ENCODE results near the gene FNBP1L.

Gene FNBP1L

DNA sequence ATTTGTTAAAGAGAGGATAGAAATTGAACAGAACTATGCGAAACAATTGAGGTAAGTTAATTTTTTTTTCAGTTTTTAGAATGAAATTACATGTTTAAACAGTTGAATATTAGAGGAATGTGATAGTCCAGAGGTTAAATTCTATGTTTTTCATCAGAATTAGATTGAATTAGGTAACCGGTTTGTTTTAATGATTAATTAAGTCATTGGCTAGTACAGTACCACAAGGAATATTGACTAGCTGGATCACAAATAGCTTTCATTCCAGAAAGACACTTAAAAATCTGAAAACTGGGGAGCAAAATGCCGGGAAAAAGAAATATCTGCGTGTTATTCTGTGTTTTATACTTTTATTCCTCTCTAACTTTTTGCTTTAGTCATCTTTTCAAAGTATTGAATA, 51.6 kb downstream of the FNBP1L start:
- H3K27ac ChIP-seq (ENCODE audit: low read depth, low read length) = no peak overlapping the region
- no peak overlapping the region for H3K9ac ChIP-seq (ENCODE audit: low read depth in 1 of 2, low read length in 2 of 2)
- H3K9me3 ChIP-seq (ENCODE audit: control insufficient read depth in 1 of 2, low read length in 2 of 2) = no peaks in the 10 kb centered on the region
- no peaks in the 10 kb centered on the region for H3K4me1 ChIP-seq (ENCODE audit: control insufficient read depth in 1 of 2, insufficient read depth in 2 of 2, low read length in 2 of 2)
- H3K36me3 ChIP-seq (ENCODE audit: control insufficient read depth in 1 of 2, insufficient read depth in 2 of 2, low read length in 2 of 2) = peaks cover 0 to 7% of the 10 kb centered on the region in 2 donors
- no peaks in the 10 kb centered on the region for H3K27me3 ChIP-seq (ENCODE audit: control insufficient read depth in 1 of 2, insufficient read depth in 2 of 2, low read length in 2 of 2)
- no peak overlapping the region for H3K4me3 ChIP-seq (ENCODE audit: low read depth in 1 of 2, low read length in 2 of 2)

DNA sequence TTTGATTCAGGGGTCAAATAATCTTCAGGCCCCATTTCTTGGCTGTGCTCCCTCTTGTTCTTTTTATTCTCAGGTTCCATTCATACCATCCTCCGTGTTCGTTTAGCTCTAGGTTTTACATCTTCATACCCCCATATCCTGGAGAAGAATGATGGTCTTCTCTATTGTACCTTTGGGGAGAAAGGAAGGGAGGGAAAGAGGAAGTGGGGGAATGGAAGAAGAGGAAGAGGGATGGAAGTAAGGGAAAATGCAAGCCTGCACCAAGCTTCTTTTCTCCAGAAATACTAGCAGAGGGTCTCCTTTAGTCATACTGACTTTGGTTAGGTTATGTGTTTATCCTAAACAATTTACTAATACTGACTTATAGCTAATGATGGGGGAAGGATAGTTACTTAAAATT, 52.4 kb downstream of the FNBP1L start:
- Histone ChIP-seq H3K9ac (ENCODE audit: low read depth in 1 of 2, low read length in 2 of 2) (no peak overlapping the region), H3K4me1 (ENCODE audit: control insufficient read depth in 1 of 2, insufficient read depth in 2 of 2, low read length in 2 of 2) (no peaks in the 10 kb centered on the region), H3K27ac (ENCODE audit: low read depth, low read length) (no peak overlapping the region), H3K4me3 (ENCODE audit: low read depth in 1 of 2, low read length in 2 of 2) (no peak overlapping the region), H3K27me3 (ENCODE audit: control insufficient read depth in 1 of 2, insufficient read depth in 2 of 2, low read length in 2 of 2) (no peaks in the 10 kb centered on the region), H3K9me3 (ENCODE audit: control insufficient read depth in 1 of 2, low read length in 2 of 2) (no peaks in the 10 kb centered on the region), H3K36me3 (ENCODE audit: control insufficient read depth in 1 of 2, insufficient read depth in 2 of 2, low read length in 2 of 2) (peaks cover 0 to 7% of the 10 kb centered on the region in 2 donors)

DNA sequence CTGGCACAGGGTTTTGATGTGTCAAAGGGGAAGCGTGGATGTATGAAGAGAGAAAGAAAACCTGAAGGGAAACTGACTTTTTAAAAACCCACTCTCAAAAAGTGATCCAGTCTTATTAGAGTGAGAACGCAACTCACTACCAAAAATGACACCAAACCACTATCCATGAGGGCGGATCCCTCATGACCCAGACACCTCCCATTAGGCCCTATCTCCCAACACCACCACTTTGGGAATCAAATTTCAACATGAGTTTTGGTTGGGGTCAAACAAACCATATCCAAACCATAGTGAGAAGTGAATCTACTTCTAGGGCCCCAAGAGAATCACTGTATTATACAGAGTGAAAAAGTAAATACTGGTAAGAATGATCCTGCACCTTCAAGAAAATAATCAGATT, 53.5 kb downstream of the FNBP1L start:
- peaks cover 0 to 7% of the 10 kb centered on the region in 2 donors for H3K36me3 ChIP-seq (ENCODE audit: control insufficient read depth in 1 of 2, insufficient read depth in 2 of 2, low read length in 2 of 2)
- H3K4me3 ChIP-seq (ENCODE audit: low read depth in 1 of 2, low read length in 2 of 2) = no peak overlapping the region
- no peak overlapping the region for H3K9ac ChIP-seq (ENCODE audit: low read depth in 1 of 2, low read length in 2 of 2)
- H3K4me1 ChIP-seq (ENCODE audit: control insufficient read depth in 1 of 2, insufficient read depth in 2 of 2, low read length in 2 of 2) = no peaks in the 10 kb centered on the region
- no peak overlapping the region for H3K27ac ChIP-seq (ENCODE audit: low read depth, low read length)
- H3K27me3 ChIP-seq (ENCODE audit: control insufficient read depth in 1 of 2, insufficient read depth in 2 of 2, low read length in 2 of 2) = no peaks in the 10 kb centered on the region
- H3K9me3 ChIP-seq (ENCODE audit: control insufficient read depth in 1 of 2, low read length in 2 of 2) = no peaks in the 10 kb centered on the region

DNA sequence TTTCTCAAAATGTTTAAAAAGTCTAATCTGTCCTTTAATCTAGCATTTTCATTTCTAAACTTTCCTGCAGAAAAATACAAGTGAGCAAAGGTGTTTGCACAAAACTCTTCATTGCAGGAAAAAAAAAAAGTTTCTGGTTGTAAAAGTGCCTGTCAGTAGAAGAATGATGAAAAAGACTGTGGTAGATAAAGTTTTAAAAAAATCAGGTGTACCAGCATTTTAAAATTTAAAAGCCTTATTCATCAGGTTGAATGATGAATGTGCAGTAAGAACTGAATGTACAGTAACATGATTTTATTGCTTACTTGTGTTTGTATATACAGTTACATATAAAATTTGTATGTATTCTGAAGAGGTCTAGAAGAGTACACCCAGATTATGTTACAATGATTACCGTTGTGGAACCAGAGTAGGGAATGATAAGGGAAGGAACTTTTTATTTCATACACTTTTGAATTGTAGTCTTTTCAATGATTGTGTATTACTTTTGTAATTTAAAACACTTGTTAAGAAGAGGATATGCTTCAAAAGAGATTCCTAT, 54.0 kb downstream of the FNBP1L start:
- Histone ChIP-seq H3K27me3 (ENCODE audit: control insufficient read depth in 1 of 2, insufficient read depth in 2 of 2, low read length in 2 of 2) (no peaks in the 10 kb centered on the region), H3K27ac (ENCODE audit: low read depth, low read length) (no peak overlapping the region), H3K4me3 (ENCODE audit: low read depth in 1 of 2, low read length in 2 of 2) (no peak overlapping the region), H3K9ac (ENCODE audit: low read depth in 1 of 2, low read length in 2 of 2) (no peak overlapping the region), H3K36me3 (ENCODE audit: control insufficient read depth in 1 of 2, insufficient read depth in 2 of 2, low read length in 2 of 2) (peaks cover 0 to 7% of the 10 kb centered on the region in 2 donors), H3K4me1 (ENCODE audit: control insufficient read depth in 1 of 2, insufficient read depth in 2 of 2, low read length in 2 of 2) (no peaks in the 10 kb centered on the region), H3K9me3 (ENCODE audit: control insufficient read depth in 1 of 2, low read length in 2 of 2) (no peaks in the 10 kb centered on the region)

DNA sequence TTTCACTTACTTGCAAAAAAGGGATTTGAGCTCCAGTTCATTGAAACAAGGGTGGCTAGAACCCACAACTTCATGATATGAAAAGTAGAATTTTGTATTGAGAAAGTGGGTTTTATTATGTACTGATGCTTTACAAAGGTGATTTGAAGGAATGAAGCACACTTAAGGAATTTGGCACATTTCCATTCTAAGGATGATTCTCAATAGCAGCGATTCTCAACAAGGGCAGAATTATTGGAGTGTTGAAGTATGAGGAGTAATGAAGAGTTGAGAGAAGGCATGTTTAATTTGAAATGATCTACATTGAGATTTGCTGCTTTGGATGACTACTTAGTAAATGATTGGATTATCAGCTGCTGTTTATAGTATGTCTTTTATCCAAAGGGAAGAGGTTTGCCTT, 54.7 kb downstream of the FNBP1L start:
- Histone ChIP-seq H3K27me3 (ENCODE audit: control insufficient read depth in 1 of 2, insufficient read depth in 2 of 2, low read length in 2 of 2) (no peaks in the 10 kb centered on the region), H3K9ac (ENCODE audit: low read depth in 1 of 2, low read length in 2 of 2) (no peak overlapping the region), H3K27ac (ENCODE audit: low read depth, low read length) (no peak overlapping the region), H3K36me3 (ENCODE audit: control insufficient read depth in 1 of 2, insufficient read depth in 2 of 2, low read length in 2 of 2) (peaks cover 0 to 7% of the 10 kb centered on the region in 2 donors), H3K4me3 (ENCODE audit: low read depth in 1 of 2, low read length in 2 of 2) (no peak overlapping the region), H3K9me3 (ENCODE audit: control insufficient read depth in 1 of 2, low read length in 2 of 2) (no peaks in the 10 kb centered on the region), H3K4me1 (ENCODE audit: control insufficient read depth in 1 of 2, insufficient read depth in 2 of 2, low read length in 2 of 2) (no peaks in the 10 kb centered on the region)

DNA sequence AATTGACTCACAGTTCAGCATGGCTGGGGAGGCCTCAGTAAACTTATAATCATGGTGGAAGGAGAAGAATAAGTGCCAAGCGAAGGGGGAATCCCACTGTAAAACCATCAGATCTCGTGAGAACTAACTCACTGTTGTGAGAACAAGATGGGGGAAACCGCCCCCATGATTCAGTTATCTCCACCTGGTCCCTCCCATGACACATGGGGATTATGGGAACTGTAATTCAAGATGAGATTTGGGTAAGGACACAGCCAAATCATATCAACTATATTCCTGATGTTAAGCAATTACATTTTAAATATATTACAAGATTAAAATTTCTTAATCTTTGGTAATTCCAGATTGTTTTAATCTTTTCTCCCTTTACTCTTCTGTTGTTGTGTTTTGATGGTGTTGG, 55.2 kb downstream of the FNBP1L start:
- Histone ChIP-seq H3K4me1 (ENCODE audit: control insufficient read depth in 1 of 2, insufficient read depth in 2 of 2, low read length in 2 of 2) (no peaks in the 10 kb centered on the region), H3K27me3 (ENCODE audit: control insufficient read depth in 1 of 2, insufficient read depth in 2 of 2, low read length in 2 of 2) (no peaks in the 10 kb centered on the region), H3K4me3 (ENCODE audit: low read depth in 1 of 2, low read length in 2 of 2) (no peak overlapping the region), H3K27ac (ENCODE audit: low read depth, low read length) (no peak overlapping the region), H3K9me3 (ENCODE audit: control insufficient read depth in 1 of 2, low read length in 2 of 2) (no peaks in the 10 kb centered on the region), H3K9ac (ENCODE audit: low read depth in 1 of 2, low read length in 2 of 2) (no peak overlapping the region), H3K36me3 (ENCODE audit: control insufficient read depth in 1 of 2, insufficient read depth in 2 of 2, low read length in 2 of 2) (peaks cover 0 to 7% of the 10 kb centered on the region in 2 donors)

DNA sequence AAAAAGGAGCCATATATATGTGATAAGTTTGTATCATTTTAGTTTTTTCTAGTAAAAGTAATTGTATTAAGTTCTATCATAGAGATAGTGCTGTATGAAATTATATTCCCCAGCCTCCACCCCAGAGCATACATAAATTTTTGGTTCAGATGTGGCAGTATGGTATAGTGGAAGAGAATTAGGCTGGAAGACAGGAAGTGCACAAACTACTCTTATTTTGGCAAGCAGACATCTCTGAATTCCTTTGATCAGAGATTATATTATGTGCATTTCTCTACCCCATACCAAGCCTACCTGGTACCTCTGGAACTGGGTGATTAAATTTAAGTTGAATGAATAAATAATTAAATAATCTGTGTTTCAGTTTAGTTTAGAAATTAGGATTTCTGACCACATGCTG, 55.9 kb downstream of the FNBP1L start:
- no peak overlapping the region for H3K4me3 ChIP-seq (ENCODE audit: low read depth in 1 of 2, low read length in 2 of 2)
- no peaks in the 10 kb centered on the region for H3K9me3 ChIP-seq (ENCODE audit: control insufficient read depth in 1 of 2, low read length in 2 of 2)
- H3K27me3 ChIP-seq (ENCODE audit: control insufficient read depth in 1 of 2, insufficient read depth in 2 of 2, low read length in 2 of 2) = no peaks in the 10 kb centered on the region
- H3K9ac ChIP-seq (ENCODE audit: low read depth in 1 of 2, low read length in 2 of 2) = no peak overlapping the region
- H3K4me1 ChIP-seq (ENCODE audit: control insufficient read depth in 1 of 2, insufficient read depth in 2 of 2, low read length in 2 of 2) = no peaks in the 10 kb centered on the region
- H3K36me3 ChIP-seq (ENCODE audit: control insufficient read depth in 1 of 2, insufficient read depth in 2 of 2, low read length in 2 of 2) = peaks cover 0 to 7% of the 10 kb centered on the region in 2 donors
- no peak overlapping the region for H3K27ac ChIP-seq (ENCODE audit: low read depth, low read length)

DNA sequence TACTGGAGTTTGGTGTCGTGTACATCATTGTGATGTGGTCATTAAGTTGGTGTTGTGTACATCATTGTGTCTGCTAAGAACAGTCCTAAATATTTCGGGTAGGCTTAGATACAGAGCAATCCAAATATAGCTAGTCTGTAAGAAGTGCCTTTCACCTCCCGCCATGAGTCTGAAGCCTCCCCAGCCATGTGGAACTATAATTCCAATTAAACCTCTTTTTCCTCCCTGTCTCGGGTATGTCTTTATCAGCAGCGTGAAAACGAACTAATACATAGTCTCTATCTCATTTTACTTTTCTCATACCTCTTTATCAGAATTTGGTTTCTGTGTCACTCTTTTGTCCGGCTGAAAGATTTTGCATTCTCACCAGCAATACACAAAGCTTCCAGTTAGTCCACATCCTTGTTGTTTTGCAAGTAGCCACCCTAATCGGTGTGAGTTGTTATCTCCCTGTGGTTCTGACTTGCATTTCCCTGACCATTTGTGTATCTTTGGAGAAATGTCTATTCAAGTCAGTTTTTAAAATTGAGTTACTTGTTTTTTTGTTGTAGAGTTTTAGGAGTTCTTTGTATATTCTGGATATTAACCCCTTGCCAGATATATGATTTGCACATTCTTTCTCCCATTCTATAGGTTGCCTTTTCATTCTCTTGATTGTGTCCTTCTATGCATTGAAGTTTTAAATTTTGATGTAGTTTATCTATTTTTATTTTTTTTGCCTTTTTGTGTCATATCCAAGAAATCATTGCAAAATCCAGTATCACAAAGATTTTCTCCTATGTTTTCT, 56.5 kb downstream of the FNBP1L start:
- H3K27ac ChIP-seq (ENCODE audit: low read depth, low read length) = no peak overlapping the region
- H3K36me3 ChIP-seq (ENCODE audit: control insufficient read depth in 1 of 2, insufficient read depth in 2 of 2, low read length in 2 of 2) = peaks cover 4 to 11% of the 10 kb centered on the region in 2 donors
- H3K4me1 ChIP-seq (ENCODE audit: control insufficient read depth in 1 of 2, insufficient read depth in 2 of 2, low read length in 2 of 2) = no peaks in the 10 kb centered on the region
- no peak overlapping the region for H3K9ac ChIP-seq (ENCODE audit: low read depth in 1 of 2, low read length in 2 of 2)
- H3K4me3 ChIP-seq (ENCODE audit: low read depth in 1 of 2, low read length in 2 of 2) = no peak overlapping the region
- no peaks in the 10 kb centered on the region for H3K9me3 ChIP-seq (ENCODE audit: control insufficient read depth in 1 of 2, low read length in 2 of 2)
- no peaks in the 10 kb centered on the region for H3K27me3 ChIP-seq (ENCODE audit: control insufficient read depth in 1 of 2, insufficient read depth in 2 of 2, low read length in 2 of 2)

DNA sequence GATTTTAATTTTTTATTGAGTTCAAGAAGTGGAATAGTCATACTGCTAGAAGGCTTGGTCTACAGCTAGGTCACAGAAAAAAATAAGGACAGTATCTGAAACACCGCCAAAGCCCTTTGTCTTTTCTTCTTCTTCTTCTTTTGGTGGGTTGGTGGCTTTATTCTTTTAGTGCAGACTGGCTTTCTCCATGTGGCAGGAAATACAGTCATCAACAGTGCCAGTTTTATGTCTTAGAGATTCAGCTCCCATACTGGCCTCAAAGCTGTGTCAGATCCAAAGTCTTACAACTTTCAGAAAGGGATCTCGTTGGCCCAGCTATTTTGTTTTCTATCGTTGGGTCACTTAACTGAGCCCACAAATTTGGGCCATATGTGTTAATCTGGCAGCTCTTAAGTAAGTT, 58.2 kb downstream of the FNBP1L start:
- H3K27ac ChIP-seq (ENCODE audit: low read depth, low read length) = no peak overlapping the region
- no peaks in the 10 kb centered on the region for H3K4me1 ChIP-seq (ENCODE audit: control insufficient read depth in 1 of 2, insufficient read depth in 2 of 2, low read length in 2 of 2)
- H3K36me3 ChIP-seq (ENCODE audit: control insufficient read depth in 1 of 2, insufficient read depth in 2 of 2, low read length in 2 of 2) = peaks cover 4% of the 10 kb centered on the region in 2 donors
- H3K9me3 ChIP-seq (ENCODE audit: control insufficient read depth in 1 of 2, low read length in 2 of 2) = no peaks in the 10 kb centered on the region
- no peak overlapping the region for H3K9ac ChIP-seq (ENCODE audit: low read depth in 1 of 2, low read length in 2 of 2)
- no peak overlapping the region for H3K4me3 ChIP-seq (ENCODE audit: low read depth in 1 of 2, low read length in 2 of 2)
- H3K27me3 ChIP-seq (ENCODE audit: control insufficient read depth in 1 of 2, insufficient read depth in 2 of 2, low read length in 2 of 2) = no peaks in the 10 kb centered on the region

DNA sequence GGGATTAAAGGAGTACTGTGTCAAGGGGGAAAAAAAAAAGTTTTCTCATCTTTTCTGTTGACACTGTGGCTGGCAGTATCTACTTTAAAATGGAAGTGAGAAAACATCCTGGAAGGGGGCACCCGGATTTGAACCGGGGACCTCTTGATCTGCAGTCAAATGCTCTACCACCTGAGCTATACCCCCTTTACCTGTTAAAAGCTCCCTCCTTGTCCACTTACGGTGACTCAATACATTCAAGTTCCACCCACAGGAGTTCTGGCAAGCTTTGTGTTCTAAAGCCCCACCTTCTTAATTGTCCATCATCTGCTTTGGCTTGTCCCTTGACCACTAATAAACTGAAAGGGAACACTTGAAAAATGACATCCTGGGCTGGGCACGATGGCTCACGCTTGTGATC, 68.2 kb downstream of the FNBP1L start:
- H3K9me3 ChIP-seq (ENCODE audit: control insufficient read depth in 1 of 2, low read length in 2 of 2) = no peaks in the 10 kb centered on the region
- H3K4me1 ChIP-seq (ENCODE audit: control insufficient read depth in 1 of 2, insufficient read depth in 2 of 2, low read length in 2 of 2) = peaks cover 0 to 8% of the 10 kb centered on the region in 2 donors
- no peaks in the 10 kb centered on the region for H3K36me3 ChIP-seq (ENCODE audit: control insufficient read depth in 1 of 2, insufficient read depth in 2 of 2, low read length in 2 of 2)
- no peaks in the 10 kb centered on the region for H3K27me3 ChIP-seq (ENCODE audit: control insufficient read depth in 1 of 2, insufficient read depth in 2 of 2, low read length in 2 of 2)
- no peak overlapping the region for H3K27ac ChIP-seq (ENCODE audit: low read depth, low read length)
- H3K9ac ChIP-seq (ENCODE audit: low read depth in 1 of 2, low read length in 2 of 2) = no peak overlapping the region
- no peak overlapping the region for H3K4me3 ChIP-seq (ENCODE audit: low read depth in 1 of 2, low read length in 2 of 2)

Measured in duodenal mucosa (tissue), 2 donors.